ENCODE data around the gene HJURP.

GRCh38 chr2:233828546-233829192, 25.7 kb downstream of the HJURP start:
- TF ChIP-seq GATA2 (IDR thresholded peaks at IDR 0.05; ENCODE audit: low read depth, low read length) (no peak), GATA3 (IDR thresholded peaks at IDR 0.05; ENCODE audit: low read depth, low read length) (no peak)

All from SH-SY5Y (cell line).